Measurements from ENCODE around the gene SOX10.

SOX10 gene

DNA sequence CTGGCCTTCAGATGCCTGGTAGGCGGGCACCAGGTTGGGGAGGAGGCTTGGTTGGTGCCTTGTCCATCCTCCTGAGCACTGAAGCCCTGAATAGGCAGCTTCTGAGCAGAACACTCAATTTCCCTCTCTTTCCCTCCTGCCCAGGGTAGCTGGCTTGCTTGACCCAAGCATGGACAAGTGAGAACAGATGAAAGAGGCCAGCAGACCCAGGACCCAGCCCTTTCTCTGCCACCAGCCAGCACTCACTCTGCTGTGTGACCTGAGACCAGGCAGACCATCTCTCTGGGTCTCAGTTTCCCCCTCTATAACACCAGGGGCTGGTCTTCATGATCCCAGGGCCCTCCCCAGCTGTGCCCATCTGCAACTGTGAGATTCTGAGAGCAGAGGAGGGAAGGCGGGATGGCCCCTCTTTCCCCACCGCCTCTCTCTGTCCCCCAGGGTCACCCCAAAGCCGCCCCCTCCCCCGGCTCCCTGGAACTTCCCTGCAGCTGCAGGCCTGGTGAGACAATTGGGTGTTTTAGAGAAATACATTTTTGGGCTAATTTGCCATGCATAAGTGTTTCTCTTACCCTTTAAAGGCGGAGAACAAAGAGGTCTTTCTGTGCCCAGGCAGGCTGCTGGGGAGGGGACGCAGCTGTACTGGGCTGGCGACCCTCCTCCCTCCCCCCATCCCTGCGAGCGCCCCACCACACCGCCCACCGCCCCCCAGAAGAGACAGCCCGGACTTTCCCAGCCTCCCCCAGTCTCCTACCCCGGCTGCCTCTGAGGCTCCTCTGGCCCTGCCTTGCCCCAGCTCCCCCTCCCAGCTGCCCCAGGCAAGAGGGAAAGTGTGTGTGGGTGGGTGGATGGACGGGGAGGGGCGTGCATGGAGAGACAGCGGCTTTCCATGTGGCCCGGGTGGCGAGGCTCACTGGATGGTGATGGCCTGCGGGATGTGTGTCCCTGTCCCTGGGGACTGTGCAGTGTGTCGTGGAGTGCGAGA lies 42.1 kb upstream of the SOX10 start:
- H3K4me3 ChIP-seq (ENCODE audit: low read depth, low read length): no peak overlapping the region
- DNase-seq (ENCODE audit: low read depth): no peak
- TF ChIP-seq POLR2A (IDR thresholded peaks at IDR 0.05; ENCODE audit: extremely low read depth, insufficient read length) (no peak), MYC (IDR thresholded peaks at IDR 0.05; ENCODE audit: low read depth, low read length) (no peak)
- TF ChIP-seq, protein P1, sequence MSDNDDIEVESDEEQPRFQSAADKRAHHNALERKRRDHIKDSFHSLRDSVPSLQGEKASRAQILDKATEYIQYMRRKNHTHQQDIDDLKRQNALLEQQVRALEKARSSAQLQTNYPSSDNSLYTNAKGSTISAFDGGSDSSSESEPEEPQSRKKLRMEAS (IDR thresholded peaks at IDR 0.05; ENCODE audit: low read depth, low read length): no peak
- TF ChIP-seq, protein P2, sequence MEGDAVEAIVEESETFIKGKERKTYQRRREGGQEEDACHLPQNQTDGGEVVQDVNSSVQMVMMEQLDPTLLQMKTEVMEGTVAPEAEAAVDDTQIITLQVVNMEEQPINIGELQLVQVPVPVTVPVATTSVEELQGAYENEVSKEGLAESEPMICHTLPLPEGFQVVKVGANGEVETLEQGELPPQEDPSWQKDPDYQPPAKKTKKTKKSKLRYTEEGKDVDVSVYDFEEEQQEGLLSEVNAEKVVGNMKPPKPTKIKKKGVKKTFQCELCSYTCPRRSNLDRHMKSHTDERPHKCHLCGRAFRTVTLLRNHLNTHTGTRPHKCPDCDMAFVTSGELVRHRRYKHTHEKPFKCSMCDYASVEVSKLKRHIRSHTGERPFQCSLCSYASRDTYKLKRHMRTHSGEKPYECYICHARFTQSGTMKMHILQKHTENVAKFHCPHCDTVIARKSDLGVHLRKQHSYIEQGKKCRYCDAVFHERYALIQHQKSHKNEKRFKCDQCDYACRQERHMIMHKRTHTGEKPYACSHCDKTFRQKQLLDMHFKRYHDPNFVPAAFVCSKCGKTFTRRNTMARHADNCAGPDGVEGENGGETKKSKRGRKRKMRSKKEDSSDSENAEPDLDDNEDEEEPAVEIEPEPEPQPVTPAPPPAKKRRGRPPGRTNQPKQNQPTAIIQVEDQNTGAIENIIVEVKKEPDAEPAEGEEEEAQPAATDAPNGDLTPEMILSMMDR (IDR thresholded peaks at IDR 0.05; ENCODE audit: low read depth, low read length): no peak

DNA sequence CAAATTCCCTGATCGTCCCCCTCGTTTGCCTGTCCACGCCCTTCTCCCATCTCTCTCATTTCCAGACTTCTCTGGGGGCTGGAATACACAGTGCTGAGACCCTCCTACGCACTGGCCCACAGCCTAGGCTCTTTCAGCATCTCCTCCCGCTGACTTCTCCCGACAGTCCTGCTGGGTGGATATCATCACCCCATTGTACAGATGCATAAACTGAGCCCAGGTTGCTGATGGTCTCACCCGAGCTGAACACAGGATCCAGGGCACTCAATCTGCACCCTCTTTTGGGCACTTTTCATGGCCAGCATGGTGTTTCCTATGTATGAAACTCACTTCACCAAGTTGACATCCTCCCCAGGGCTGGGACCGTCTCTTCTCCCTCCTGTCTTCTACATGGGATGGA lies 41.2 kb upstream of the SOX10 start:
- no peak for DNase-seq (ENCODE audit: low read depth)
- H3K4me3 ChIP-seq (ENCODE audit: low read depth, low read length): no peak overlapping the region
- TF ChIP-seq POLR2A (IDR thresholded peaks at IDR 0.05; ENCODE audit: extremely low read depth, insufficient read length) (no peak), MYC (IDR thresholded peaks at IDR 0.05; ENCODE audit: low read depth, low read length) (no peak)
- TF ChIP-seq, protein P2 (IDR thresholded peaks at IDR 0.05; ENCODE audit: low read depth, low read length): no peak

DNA sequence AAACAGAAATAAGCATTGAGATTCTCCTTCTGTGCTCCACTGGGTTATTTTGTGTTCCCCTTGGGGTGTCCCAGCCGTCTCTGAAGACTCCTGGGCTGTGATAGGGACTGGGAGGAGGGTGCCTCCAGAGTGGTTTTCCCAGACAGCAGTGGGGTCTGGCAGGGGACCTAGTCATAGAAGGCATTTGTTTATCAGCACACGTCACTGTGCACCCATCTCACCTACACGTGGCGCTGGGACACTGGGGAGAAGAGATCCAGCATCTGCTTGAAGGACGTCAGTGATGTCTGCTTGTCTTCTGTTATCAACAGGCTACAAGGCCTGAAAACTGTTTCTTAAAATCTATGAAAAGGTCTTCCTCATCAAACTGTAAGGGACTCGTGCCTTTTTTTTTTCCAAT lies 38.7 kb upstream of the SOX10 start:
- DNase-seq (ENCODE audit: low read depth): no peak
- no peak overlapping the region for H3K4me3 ChIP-seq (ENCODE audit: low read depth, low read length)
- TF ChIP-seq POLR2A (IDR thresholded peaks at IDR 0.05; ENCODE audit: extremely low read depth, insufficient read length) (no peak), MYC (IDR thresholded peaks at IDR 0.05; ENCODE audit: low read depth, low read length) (no peak)
- TF ChIP-seq, protein P1 (IDR thresholded peaks at IDR 0.05; ENCODE audit: low read depth, low read length): no peak
- TF ChIP-seq, protein P2 (IDR thresholded peaks at IDR 0.05; ENCODE audit: low read depth, low read length): no peak

DNA sequence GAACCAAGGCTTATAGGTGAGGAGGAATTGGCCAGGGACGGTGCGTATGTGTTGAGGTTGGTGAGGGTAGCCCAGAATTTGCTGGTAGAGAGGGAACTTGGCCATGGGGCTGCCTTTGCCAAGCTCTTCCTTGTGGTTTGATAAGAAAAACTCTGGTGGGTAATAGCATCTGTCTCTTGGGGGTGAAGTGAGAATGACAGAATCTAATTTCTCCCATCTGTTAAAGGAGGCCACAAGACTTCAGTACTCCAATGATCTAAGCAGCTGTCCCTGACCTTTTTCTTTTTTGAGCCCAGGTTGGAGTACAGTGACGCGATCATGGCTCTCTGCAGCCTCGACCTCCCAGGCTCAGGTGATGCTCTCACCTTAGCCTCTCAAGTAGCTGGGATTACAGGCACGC lies 36.9 kb upstream of the SOX10 start:
- no peak for DNase-seq (ENCODE audit: low read depth)
- H3K4me3 ChIP-seq (ENCODE audit: low read depth, low read length): no peak overlapping the region
- no peak for TF ChIP-seq MYC (IDR thresholded peaks at IDR 0.05; ENCODE audit: low read depth, low read length)
- TF ChIP-seq, protein P1 (IDR thresholded peaks at IDR 0.05; ENCODE audit: low read depth, low read length): no peak
- no peak for TF ChIP-seq POLR2A (IDR thresholded peaks at IDR 0.05; ENCODE audit: extremely low read depth, insufficient read length)
- TF ChIP-seq, protein P2 (IDR thresholded peaks at IDR 0.05; ENCODE audit: low read depth, low read length): no peak

DNA sequence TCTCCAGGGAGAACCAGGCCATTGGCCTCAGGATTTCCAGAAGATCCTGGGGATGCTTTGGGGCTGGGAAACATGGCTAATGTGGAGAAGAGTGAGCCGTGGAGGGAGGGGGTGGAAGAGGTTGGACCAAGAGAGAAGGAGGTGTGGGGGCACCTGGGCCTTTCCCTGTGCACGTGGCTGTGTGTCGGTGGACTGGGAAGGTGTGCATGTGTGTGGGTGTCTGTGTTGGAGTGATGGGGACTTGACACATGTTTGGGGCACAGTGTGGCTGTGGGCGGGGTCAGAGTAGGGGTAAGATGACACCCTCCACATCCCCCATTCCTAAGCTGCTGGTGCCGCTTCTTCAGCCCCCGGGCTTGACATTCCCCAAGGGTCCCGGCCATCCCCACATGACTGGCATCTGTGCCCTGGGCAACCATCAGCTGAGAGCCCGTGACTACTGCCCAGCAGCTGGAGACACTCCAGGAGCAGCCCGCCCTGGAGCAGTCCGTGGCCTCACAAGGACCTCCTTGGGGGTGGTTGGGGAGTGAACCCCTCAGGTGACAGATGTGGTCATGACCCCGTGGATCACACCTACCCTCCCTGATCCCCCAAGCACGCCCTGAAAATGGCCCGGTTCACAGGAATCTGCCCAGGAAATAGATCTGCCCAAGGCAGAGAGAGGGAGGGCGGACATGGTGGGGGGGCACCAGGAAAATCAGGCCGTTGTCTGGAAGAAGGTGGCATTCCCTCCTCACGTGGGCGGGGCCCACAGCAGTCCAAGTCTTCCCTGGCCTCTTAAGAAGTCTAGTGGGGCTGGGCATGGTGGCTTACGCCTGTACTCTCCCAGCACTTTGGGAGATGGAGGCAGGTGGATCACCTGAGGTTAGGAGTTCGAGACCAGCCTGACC lies 34.8 kb upstream of the SOX10 start:
- DNase-seq (ENCODE audit: low read depth): no peak
- TF ChIP-seq, protein P1 (IDR thresholded peaks at IDR 0.05; ENCODE audit: low read depth, low read length): no peak
- no peak for TF ChIP-seq MYC (IDR thresholded peaks at IDR 0.05; ENCODE audit: low read depth, low read length)
- no peak overlapping the region for H3K4me3 ChIP-seq (ENCODE audit: low read depth, low read length)
